Frontal cortex (tissue), 4 donors: Measurements from ENCODE around the gene CCT5. TPM values are rescaled to one million over a fixed set of nuclear protein-coding genes. Genes with fewer than 3 reads are reported as not detected.
"Not testable (repeated sequence)": the region's sequence is repeated elsewhere in the genome, so short reads cannot be mapped to it uniquely, and the experiment has no call there.

Source experiments
- DNase-seq, 2 donors: peaks; one replicate each; pipeline ENCODE4 v3.0.0; 2012; ENCODE audit warnings: low spot score in 2 of 2
- FAIRE-seq: peaks from 2 replicates; lab custom pipeline; 2012; peaks lifted over from hg19 to GRCh38; lab: Jason Lieb, UNC
- total RNA-seq: library from RNA; depleted of rRNA; stranded (reverse); fragments of >200 nt; gene quantifications from one replicate; pipeline ENCODE4 v1.2.3, GENCODE V29; 2014
- donor health status: control.
- donor health status: control.
- donor health status: control.

The CCT5 gene
- total RNA-seq, 1 donor from 2014 or later = 284 TPM

DNA sequence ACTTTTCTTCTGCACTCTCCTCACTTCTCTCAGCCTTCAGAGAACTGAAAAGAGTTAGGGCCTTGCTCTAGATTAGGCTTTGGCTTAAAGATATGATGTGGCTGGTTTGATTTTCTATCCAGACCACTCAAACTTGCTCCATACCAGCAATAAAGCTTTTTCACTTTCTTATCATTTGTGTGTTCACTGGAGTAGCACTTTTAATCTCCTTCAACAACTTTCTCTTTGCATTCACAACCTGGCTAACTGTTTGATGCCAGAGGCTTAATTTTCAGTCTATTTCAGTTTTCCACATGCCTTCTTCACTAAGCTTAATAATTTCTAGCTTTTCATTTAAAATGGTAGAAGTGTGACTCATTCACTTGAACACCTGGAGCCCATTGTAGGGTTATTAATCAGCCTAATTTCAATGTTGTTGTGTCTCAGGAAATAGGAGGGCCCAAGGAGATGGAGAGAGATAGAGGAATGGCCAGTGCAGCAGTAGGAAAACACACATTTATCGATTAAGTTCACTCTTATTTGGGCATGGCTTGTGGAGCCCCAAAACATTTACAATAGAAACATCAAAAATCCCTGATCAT, 6.3 kb upstream of the CCT5 start:
- no peak for FAIRE-seq

DNA sequence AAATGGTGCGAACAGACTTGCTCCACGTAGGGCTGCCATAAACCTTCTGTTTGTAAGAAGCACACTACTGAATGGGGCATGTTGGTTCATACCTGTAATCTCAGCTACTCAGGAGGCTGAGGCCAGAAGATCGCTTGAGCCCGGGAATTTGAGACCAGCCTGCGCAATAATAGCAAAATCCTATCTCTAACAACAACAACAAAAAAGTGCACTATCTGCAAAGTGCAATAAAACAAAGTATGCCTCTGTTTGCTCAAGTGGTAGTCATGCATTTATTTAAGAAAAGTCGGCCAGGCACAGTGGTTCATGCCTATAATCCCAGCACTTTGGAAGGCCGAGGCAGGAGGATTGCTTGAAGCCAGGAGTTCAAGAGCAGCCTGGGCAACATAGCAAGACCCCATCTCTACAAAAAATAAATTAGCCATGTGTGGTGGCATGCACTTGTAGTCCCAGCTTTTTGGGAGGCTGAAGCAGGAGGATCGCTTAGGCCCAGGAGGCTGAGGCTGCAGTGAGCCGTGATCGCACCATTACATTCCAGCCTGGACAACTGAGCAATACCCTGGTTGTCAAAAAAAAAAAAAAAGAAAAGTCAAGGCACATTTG, 5.6 kb upstream of the CCT5 start:
- DNase-seq = no peak
- FAIRE-seq = no peak

More for the DNA sequence above, 6.3 kb upstream of the CCT5 start:
- no peak for DNase-seq

DNA sequence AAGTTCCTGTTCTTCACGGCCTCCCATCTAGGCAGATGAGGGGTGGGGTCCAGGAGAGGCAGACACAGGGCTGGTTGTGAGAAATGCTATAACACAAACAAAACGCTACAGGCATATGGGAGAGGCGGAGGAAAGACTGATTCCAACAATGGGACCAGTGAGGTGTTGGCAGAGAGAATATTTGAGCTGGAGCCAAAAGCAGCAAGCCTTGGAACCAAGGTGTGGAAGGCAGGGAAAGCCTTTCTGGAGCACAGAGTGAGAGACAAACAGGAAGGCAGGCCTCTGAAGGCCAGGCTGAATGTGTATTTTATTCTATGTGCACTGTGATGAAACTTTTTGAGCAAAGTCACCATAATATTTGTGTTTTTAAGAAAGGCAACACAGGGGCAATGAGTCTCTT, 3.3 kb upstream of the CCT5 start:
- FAIRE-seq = no peak

DNA sequence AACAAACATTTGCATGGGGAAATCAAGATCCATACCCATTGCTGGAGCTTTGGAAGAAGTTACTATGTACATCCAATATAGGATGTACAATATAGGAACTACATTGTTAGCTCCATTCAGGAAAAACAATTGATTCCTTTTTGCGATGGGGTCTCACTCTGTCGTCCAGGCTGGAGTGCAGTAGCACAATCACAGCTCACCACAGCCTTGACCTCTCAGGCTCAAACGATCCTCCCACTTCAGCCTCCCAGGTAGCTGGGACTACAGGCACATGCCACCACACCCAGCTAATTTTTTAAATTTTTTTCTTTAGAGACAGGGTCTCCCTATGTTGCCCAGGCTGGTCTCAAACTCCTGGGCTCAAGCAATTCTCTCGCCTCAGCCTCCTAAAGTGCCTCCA, 2.9 kb upstream of the CCT5 start:
- not testable (repeated sequence) for DNase-seq, FAIRE-seq

More for the DNA sequence above, 3.3 kb upstream of the CCT5 start:
- no peak for DNase-seq

DNA sequence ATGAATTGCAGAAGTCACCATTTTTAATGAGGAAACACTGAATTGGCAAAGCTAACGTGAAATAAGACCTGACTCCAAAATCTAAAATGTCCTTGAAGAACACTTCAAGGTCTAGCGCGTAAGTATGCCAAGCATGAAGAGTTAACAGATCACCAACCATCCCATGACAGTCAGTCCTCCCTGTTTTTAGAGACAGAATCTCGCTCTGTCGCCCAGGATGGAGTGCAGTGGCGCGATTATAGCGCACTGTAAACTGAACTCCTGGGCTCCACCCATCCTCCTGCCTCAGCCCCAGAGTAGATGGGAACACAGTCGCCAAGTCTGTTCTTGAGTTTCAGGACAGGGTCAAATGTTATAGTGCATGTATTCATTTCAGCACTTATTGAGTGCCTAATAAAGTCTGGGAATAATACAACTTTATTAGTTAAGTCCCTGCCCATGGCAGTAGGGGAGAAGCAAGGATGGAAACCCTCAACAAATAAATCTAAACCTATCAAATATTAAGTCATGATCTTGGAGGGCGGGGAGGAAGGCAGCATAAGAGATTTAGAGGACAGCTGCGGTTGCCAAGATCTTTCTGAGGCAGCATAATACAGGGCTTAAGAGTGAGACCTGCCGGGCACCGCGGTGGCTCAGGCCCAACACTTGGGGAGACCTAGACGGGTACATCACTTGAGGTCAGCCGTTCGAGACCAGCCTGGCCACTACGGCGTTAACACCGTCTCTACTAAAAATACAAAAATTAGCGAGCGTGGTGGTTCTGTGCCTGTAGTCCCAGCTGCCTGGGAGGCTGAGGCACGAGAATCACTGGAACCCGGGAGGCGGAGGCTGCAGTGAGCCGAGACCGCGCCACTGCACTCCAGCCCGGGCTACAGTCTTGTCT, 1.5 kb upstream of the CCT5 start:
- DNase-seq (no peak), FAIRE-seq (no peak)

DNA sequence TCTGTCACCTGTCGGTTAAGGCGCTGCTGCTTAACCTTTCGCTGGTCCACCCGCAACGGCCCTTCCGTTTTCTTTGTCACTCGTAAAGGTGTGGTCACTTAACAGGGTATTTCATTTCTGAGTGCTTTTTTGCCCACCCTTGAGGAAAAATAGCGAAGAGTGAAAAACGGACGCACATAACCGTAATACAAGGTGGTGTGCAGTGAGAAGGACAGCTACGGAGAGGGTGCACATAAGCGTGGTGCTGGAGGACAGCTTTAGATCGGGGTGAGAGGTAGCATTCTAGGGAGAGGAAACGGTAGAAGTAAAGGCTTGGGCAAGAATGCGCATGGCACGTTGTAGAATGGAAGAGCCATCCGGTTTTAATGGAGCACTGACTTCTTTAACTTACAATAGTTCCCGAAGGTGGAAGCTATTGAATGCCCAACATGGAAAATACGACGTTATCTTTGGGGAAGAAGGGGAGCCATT, 761 bp downstream of the CCT5 start:
- DNase-seq (peak in 1 of 2 donors; percentile 14), FAIRE-seq (no peak)

DNA sequence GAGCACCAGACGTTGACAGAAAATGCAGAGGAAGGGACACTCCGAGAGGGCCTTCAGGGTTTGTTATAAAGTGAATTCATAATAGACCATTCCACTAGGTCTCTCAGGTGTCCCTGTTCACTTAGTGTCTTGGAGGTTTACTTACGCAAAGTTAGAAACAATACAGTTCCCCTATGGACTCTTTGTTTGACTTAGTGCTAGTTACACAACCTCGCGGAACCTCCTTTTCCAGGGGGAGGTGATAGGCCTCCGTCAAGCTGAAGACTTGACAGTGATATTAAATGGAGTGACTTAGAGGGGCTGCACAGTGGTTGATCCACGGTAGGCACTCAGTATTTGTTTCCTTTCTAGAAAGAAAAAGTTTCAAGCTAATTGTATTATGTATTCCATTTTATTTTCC, 1.3 kb downstream of the CCT5 start:
- DNase-seq = no peak
- no peak for FAIRE-seq

DNA sequence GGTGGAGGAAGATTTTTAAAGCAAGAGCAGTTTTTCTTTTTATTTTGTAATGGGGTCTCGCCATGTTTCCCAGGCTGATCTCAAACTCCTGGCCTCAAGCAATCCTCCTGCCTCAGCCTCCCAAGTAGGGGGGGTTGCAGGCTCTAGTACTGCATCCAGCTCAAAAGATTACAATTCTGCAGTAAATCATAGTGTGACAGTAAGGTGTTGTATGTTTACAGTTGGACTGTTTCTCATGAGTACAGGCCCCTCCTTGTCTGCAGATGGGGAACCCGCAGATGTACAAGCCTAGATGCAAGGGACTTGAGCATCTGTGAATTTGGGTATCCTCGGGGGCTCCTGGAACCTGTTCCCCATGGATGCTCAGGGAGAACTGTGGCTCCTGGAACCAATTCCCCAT, 3.3 kb downstream of the CCT5 start:
- no peak for DNase-seq
- FAIRE-seq = no peak

DNA sequence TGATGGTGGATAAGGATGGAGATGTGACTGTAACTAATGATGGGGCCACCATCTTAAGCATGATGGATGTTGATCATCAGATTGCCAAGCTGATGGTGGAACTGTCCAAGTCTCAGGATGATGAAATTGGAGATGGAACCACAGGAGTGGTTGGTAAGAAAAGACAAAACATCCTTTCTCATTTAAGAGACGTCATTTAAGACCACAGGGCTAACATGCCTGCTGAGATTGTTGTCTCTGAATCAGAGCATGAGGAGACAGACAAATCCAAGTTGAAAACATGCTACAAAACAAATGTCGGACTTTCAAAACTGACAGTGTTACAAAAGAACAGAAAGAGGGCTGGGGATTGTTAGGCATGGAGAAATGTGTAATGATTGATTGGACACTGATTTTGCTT, 4.6 kb downstream of the CCT5 start:
- FAIRE-seq (no peak), DNase-seq (no peak)

DNA sequence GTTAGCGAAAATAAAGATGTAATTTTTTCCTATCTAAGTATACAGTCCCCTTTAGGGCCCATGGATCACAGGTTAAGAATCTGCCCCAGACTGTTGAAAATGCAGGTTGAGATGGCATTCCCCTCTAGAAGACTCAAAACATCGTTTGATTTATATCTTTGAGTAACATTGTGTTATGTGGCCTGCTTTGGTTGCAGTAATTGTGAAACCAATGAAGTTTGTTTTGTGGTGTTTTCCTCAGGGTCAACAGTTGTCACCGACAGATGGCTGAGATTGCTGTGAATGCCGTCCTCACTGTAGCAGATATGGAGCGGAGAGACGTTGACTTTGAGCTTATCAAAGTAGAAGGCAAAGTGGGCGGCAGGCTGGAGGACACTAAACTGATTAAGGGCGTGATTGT, 7.8 kb downstream of the CCT5 start:
- DNase-seq (no peak), FAIRE-seq (no peak)

DNA sequence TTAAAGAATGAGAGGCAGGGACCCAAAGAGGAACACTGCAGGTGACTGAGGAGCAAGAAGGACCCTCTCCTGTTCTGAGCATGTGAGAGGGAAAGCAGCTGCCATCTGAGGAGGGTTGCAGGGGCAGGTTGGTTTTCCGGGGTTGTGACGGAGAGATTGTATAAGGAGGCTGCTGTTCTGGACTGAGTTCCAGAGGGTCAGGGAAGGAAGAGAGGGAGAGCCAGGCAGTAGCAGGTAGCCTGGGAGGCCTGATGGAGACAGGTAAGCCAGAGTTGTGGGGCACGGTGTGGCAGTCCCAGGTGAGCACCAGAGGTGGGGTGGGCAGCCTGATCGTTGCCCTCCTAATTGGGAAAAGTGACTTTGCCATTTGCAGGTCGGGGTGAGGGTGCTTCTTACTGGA, 9.8 kb downstream of the CCT5 start:
- FAIRE-seq (no peak), DNase-seq (no peak)

DNA sequence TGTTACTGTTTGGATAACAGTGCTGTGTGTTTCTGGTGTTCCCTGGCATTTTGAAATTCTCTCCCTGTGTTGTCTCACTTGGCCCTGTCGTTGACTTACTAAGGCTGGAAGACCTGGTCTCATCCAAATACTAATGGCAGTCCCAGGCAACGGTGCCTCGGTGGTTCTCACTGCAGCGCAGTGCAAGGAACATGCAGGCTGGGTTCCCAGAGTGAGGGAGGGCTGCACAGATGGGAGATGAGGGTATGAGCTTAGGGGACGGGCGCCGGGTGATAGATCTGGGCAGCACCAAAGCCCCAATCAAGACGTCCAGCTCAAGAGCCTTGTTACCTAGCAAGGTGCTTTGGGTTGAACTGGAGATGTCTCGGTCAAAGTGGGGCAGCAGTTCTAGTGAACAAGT, 11.0 kb downstream of the CCT5 start:
- no peak for DNase-seq
- FAIRE-seq = no peak

DNA sequence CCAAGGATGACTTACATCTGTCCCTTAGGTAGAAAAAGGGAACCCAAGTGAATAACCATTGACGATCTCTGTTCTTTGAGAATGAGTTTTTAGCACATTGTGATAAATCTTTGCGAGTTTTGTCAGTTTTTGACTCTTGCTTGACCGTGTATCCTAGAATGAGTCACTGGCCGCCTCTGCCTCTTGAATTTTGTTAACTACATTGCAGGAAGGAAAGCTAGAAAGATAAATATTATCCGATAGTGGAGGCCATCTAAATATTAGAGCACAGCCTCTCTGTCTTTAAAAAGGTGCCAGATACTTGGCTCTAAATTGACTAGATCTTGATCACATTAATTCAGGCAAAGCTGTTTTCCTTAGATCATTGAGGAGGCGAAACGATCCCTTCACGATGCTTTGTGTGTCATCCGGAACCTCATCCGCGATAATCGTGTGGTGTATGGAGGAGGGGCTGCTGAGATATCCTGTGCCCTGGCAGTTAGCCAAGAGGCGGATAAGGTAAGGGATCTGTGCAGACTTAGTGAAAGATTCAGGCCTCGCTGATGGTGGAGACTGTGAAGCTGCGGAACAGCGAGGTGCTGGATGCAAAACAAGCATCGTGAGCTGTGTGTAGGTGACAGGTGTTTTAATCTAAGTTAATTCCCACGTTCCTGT, 12.2 kb downstream of the CCT5 start:
- DNase-seq (no peak), FAIRE-seq (no peak)

DNA sequence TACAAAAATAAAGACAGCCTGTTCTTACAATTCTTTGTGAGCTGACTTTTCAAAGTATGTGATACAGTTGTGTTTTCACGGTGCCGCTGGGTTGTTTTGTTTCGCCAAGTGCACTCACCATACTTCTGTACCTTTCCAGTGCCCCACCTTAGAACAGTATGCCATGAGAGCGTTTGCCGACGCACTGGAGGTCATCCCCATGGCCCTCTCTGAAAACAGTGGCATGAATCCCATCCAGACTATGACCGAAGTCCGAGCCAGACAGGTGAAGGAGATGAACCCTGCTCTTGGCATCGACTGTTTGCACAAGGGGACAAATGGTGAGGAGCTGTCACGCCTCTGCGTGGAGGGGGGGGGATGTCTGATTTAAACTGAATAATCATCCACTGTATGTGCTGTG, 12.9 kb downstream of the CCT5 start:
- DNase-seq = no peak
- no peak for FAIRE-seq

DNA sequence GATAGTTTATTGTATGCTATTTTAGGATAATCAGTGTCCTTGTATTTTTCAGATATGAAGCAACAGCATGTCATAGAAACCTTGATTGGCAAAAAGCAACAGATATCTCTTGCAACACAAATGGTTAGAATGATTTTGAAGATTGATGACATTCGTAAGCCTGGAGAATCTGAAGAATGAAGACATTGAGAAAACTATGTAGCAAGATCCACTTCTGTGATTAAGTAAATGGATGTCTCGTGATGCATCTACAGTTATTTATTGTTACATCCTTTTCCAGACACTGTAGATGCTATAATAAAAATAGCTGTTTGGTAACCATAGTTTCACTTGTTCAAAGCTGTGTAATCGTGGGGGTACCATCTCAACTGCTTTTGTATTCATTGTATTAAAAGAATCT, 14.5 kb downstream of the CCT5 start:
- DNase-seq = no peak
- no peak for FAIRE-seq

DNA sequence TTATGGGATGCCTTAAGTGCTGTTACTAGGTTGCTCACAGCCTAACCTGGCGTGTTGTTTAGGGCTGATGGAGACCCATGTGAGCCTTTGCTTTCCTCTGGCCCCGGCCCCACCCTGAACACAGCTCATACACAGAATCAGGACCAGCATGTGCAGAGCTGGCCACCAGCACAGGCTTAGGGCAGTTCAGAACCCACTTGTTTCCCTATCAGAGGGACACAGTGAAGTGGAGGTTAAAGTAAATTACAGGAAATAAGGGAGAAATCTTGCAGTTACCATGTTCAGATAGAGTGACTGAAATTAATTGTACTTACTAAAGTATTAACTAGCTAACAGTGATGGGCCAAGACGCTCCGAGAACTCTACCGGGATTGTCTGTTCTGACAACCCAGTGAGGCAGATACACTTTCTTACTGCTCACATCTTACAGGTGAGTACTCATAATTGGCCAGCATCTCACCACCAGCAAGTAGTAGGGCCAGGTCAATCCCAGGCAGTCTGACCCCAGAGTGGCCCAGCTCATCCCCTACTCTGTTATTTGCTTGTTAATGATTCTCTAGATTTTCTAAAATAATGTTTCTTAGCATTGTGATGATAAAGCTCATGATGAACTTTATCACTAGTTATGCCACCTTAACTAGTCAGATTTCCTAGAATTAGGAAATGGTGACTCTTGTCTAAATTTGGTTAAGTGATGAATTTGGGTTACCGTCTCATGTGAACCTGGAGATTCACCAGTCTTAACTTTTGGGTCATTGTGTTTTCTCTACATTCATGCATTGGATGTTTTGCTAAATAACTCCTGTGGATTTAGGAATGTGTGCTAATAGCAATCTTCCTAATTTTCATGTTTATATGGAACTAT, 15.4 kb downstream of the CCT5 start:
- FAIRE-seq (no peak), DNase-seq (no peak)

DNA sequence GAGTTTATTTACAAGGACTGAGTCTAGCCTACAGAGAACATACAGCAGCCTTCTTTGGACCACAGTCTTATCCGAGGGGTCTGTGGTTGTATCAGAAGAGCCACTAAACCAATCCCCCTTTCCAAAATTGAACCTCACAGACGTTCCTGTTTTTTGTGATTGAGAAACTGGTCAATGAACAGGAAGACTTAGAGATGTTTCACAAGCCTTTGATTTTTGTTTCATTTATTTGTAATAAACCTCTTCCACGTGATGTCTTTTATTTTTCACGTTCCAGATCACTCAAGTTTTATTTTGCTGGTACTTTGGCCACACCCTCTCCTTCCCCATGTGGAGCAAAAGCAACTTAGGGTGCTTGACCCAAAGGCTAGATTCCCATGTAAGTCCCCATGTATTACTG, 16.1 kb downstream of the CCT5 start:
- no peak for DNase-seq
- no peak for FAIRE-seq

DNA sequence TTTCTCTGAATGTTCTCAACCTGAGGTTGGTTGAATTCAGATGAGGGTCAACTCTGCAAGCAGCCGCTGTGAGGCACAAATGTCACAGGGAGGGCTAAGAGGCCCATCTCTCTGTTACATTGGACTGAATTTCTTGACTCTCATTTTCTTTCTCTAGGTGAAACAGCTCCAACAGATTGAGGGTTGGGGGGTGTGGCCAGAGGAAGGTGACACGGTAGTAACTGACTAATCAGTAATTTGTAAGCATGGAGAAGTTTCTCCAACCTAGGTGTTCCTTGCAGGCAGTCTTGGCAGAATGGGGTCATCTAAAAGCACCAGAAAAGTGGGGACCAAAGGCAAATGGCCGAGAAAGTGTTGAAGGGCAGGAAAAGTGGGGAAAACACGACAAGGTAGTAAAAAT, 16.8 kb downstream of the CCT5 start:
- no peak for FAIRE-seq

DNA sequence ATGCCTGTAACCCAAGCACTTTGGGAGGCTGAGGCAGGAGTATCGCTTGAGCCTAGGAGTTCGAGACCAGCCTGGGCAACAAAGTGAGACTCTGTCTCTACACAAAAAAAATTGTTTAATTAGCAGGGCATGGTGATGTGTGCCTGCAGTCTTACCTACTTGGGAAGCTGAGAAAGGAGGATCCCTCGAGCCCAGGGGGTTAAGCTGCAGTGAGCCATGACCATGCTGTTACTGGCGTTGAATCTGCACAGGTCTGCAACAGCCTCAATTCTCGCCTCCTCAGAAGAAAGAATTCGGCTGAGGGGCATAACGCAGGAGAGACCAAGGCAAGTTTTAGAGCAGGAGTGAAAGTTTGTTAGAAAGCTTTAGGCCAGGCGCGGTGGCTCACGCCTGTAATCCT, 18.0 kb downstream of the CCT5 start:
- DNase-seq = no peak
- FAIRE-seq = no peak

More for the DNA sequence above, 16.8 kb downstream of the CCT5 start:
- DNase-seq = no peak
